Measurements from ENCODE around the gene FAF2. TPM values are rescaled to one million over a fixed set of nuclear protein-coding genes. Genes with fewer than 3 reads are reported as not detected.

Gene FAF2
- total and polyA plus RNA-seq, 7 experiments from 2014 or later: 11.8 to 43.2 (median 30.9) TPM

- Mint-ChIP-seq H3K9me3 (peaks cover 0 to 3% (median 0%) of the 10 kb centered on the region in 11 donors), H3K4me3 (peak overlapping the region in 9 of 10 donors; percentile 16 to 99 (median 82)), H3K36me3 (peaks cover 10 to 38% (median 15%) of the 10 kb centered on the region in 5 donors), H3K4me1 (peaks cover 32 to 56% (median 45%) of the 10 kb centered on the region in 7 donors), H3K27ac (peak overlapping the region in 7 of 9 donors; percentile 86 to 97 (median 90)), H3K27me3 (no peaks in the 10 kb centered on the region)
- Histone ChIP-seq H3K4me1 (ENCODE audit: control insufficient read depth in 2 of 2, insufficient read depth in 2 of 2, low read length in 2 of 2) (peaks cover 55 to 59% of the 10 kb centered on the region in 2 donors), H3K9me3 (ENCODE audit: control insufficient read depth in 2 of 3, low read length in 3 of 3) (no peaks in the 10 kb centered on the region), H3K27me3 (ENCODE audit: control insufficient read depth in 2 of 2, insufficient read depth in 2 of 2, low read length in 2 of 2) (no peaks in the 10 kb centered on the region), H3K4me3 (ENCODE audit: low read length) (peak overlapping the region; percentile 45), H3K27ac (ENCODE audit: low read depth, low read length) (peak overlapping the region; percentile 96), H3K36me3 (ENCODE audit: control insufficient read depth in 2 of 3, insufficient read depth in 3 of 3, low read length in 3 of 3) (peaks cover 14 to 45% (median 15%) of the 10 kb centered on the region in 3 experiments)
- no peak for ATAC-seq
- POLR2A ChIA-PET: interaction anchor here (0.6 to 15.9 kb wide), 10 partner anchors 10 to 169 kb away, joined by 3 to 251 read pairs (median 7); partner anchors contain the start of genes CDHR2, FAF2, KIAA1191 and RNF44
- CTCF ChIA-PET: interaction anchor here (1.2 to 1.7 kb wide), 4 partner anchors 10 to 43 kb away, joined by 5 to 12 read pairs (median 10); no protein-coding TSS in a partner anchor
- intact Hi-C loops (cut with micrococcal nuclease): loop anchor here in 1 of 2 donors (10.0 kb wide), 2 partner anchors 774 to 876 kb away; partner anchors contain the start of genes HRH2, PRELID1 and RAB24
- DNase-seq: no peak
Observed at GRCh38 chr5:176530393-176530982, 82.3 kb downstream of the FAF2 start.

GRCh38 chr5:176530983-176531901 is 83.1 kb downstream of the FAF2 start:
- H3K4me3 ChIP-seq (ENCODE audit: low read length): peak overlapping the region; percentile 20
- no peaks in the 10 kb centered on the region for H3K27me3 ChIP-seq (ENCODE audit: control insufficient read depth in 2 of 2, insufficient read depth in 2 of 2, low read length in 2 of 2)
- H3K27ac Mint-ChIP-seq: peak overlapping the region; percentile 79 to 97 (median 89)
- H3K27me3 Mint-ChIP-seq: no peaks in the 10 kb centered on the region
- ATAC-seq: no peak
- peaks cover 0 to 3% (median 0%) of the 10 kb centered on the region in 11 donors for H3K9me3 Mint-ChIP-seq
- peaks cover 32 to 55% (median 45%) of the 10 kb centered on the region in 7 donors for H3K4me1 Mint-ChIP-seq
- peaks cover 55 to 59% of the 10 kb centered on the region in 2 donors for H3K4me1 ChIP-seq (ENCODE audit: control insufficient read depth in 2 of 2, insufficient read depth in 2 of 2, low read length in 2 of 2)
- ChIA-PET CTCF (interaction anchor here (0.8 to 1.7 kb wide), 4 partner anchors 12 to 84 kb away, joined by 3 to 12 read pairs (median 4); no protein-coding TSS in a partner anchor), POLR2A (interaction anchor here (0.6 to 15.9 kb wide), 9 partner anchors 9 to 142 kb away, joined by 3 to 251 read pairs (median 5); partner anchors contain the start of genes CDHR2, CLTB, FAF2 and RNF44)
- peak overlapping the region; percentile 71 to 99 (median 82) for H3K4me3 Mint-ChIP-seq
- H3K27ac ChIP-seq (ENCODE audit: low read depth, low read length): peak overlapping the region; percentile 96
- H3K36me3 Mint-ChIP-seq: peaks cover 10 to 42% (median 16%) of the 10 kb centered on the region in 5 donors
- no peaks in the 10 kb centered on the region for H3K9me3 ChIP-seq (ENCODE audit: control insufficient read depth in 2 of 3, low read length in 3 of 3)
- peaks cover 14 to 52% (median 15%) of the 10 kb centered on the region in 3 experiments for H3K36me3 ChIP-seq (ENCODE audit: control insufficient read depth in 2 of 3, insufficient read depth in 3 of 3, low read length in 3 of 3)
- DNase-seq: peak in 1 of 9 donors; percentile 23
- intact Hi-C loops (cut with micrococcal nuclease): loop anchor here in 1 of 2 donors (10.0 kb wide), 2 partner anchors 774 to 876 kb away; partner anchors contain the start of genes HRH2, PRELID1 and RAB24

GRCh38 chr5:176531902-176532493 is 83.8 kb downstream of the FAF2 start:
- Histone ChIP-seq H3K27ac (ENCODE audit: low read depth, low read length) (peak overlapping the region; percentile 96), H3K36me3 (ENCODE audit: control insufficient read depth in 2 of 3, insufficient read depth in 3 of 3, low read length in 3 of 3) (peaks cover 14 to 59% (median 15%) of the 10 kb centered on the region in 3 experiments), H3K9me3 (ENCODE audit: control insufficient read depth in 2 of 3, low read length in 3 of 3) (no peaks in the 10 kb centered on the region), H3K4me1 (ENCODE audit: control insufficient read depth in 2 of 2, insufficient read depth in 2 of 2, low read length in 2 of 2) (peaks cover 55 to 59% of the 10 kb centered on the region in 2 donors), H3K27me3 (ENCODE audit: control insufficient read depth in 2 of 2, insufficient read depth in 2 of 2, low read length in 2 of 2) (no peaks in the 10 kb centered on the region), H3K4me3 (ENCODE audit: low read length) (peak overlapping the region; percentile 20)
- ChIA-PET POLR2A (interaction anchor here (0.6 to 15.9 kb wide), 7 partner anchors 8 to 115 kb away, joined by 3 to 251 read pairs (median 5); partner anchors contain the start of genes CDHR2, CLTB, FAF2 and RNF44), CTCF (interaction anchor here (0.8 to 1.7 kb wide), 3 partner anchors 11 to 84 kb away, joined by 3 to 12 read pairs (median 4); no protein-coding TSS in a partner anchor)
- no peaks in the 10 kb centered on the region for H3K27me3 Mint-ChIP-seq
- ATAC-seq: no peak
- H3K27ac Mint-ChIP-seq: peak overlapping the region in 7 of 9 donors; percentile 87 to 99 (median 90)
- H3K4me3 Mint-ChIP-seq: peak overlapping the region; percentile 34 to 99 (median 80)
- intact Hi-C loops (cut with micrococcal nuclease): loop anchor here in 1 of 2 donors (10.0 kb wide), 2 partner anchors 773 to 877 kb away; partner anchors contain the start of genes HRH2, PRELID1 and RAB24
- H3K4me1 Mint-ChIP-seq: peaks cover 32 to 55% (median 45%) of the 10 kb centered on the region in 7 donors
- no peak for DNase-seq
- peaks cover 0 to 3% (median 0%) of the 10 kb centered on the region in 11 donors for H3K9me3 Mint-ChIP-seq
- H3K36me3 Mint-ChIP-seq: peaks cover 10 to 40% (median 16%) of the 10 kb centered on the region in 5 donors

- H3K4me3 Mint-ChIP-seq: peak overlapping the region; percentile 96 to 100 (median 99)
- H3K27ac Mint-ChIP-seq: peak overlapping the region in 6 of 9 donors; percentile 88 to 100 (median 99)
- peaks cover 14 to 55% (median 15%) of the 10 kb centered on the region in 3 experiments for H3K36me3 ChIP-seq (ENCODE audit: control insufficient read depth in 2 of 3, insufficient read depth in 3 of 3, low read length in 3 of 3)
- CTCF ChIA-PET: no interaction called here
- H3K27ac ChIP-seq (ENCODE audit: low read depth, low read length): peak overlapping the region; percentile 96
- no peak for ATAC-seq
- H3K4me1 Mint-ChIP-seq: peaks cover 32 to 56% (median 45%) of the 10 kb centered on the region in 7 donors
- peaks cover 10 to 39% (median 16%) of the 10 kb centered on the region in 5 donors for H3K36me3 Mint-ChIP-seq
- no peaks in the 10 kb centered on the region for H3K27me3 ChIP-seq (ENCODE audit: control insufficient read depth in 2 of 2, insufficient read depth in 2 of 2, low read length in 2 of 2)
- intact Hi-C loops (cut with micrococcal nuclease): loop anchor here in 1 of 2 donors (10.0 kb wide), 2 partner anchors 772 to 878 kb away; partner anchors contain the start of genes HRH2, PRELID1 and RAB24
- POLR2A ChIA-PET: interaction anchor here (1.0 to 15.9 kb wide), 4 partner anchors 8 to 36 kb away, joined by 3 to 251 read pairs (median 65); partner anchors contain the start of genes CDHR2 and RNF44
- H3K4me1 ChIP-seq (ENCODE audit: control insufficient read depth in 2 of 2, insufficient read depth in 2 of 2, low read length in 2 of 2): peaks cover 55 to 59% of the 10 kb centered on the region in 2 donors
- DNase-seq: no peak
- no peaks in the 10 kb centered on the region for H3K27me3 Mint-ChIP-seq
- H3K4me3 ChIP-seq (ENCODE audit: low read length): peak overlapping the region; percentile 100
- peaks cover 0 to 8% (median 0%) of the 10 kb centered on the region in 11 donors for H3K9me3 Mint-ChIP-seq
- no peaks in the 10 kb centered on the region for H3K9me3 ChIP-seq (ENCODE audit: control insufficient read depth in 2 of 3, low read length in 3 of 3)
Observed at GRCh38 chr5:176532795-176533194, 84.6 kb downstream of the FAF2 start.

GRCh38 chr5:176533390-176533789 is 85.2 kb downstream of the FAF2 start:
- Mint-ChIP-seq H3K36me3 (peaks cover 10 to 39% (median 15%) of the 10 kb centered on the region in 5 donors), H3K4me3 (peak overlapping the region; percentile 96 to 100 (median 99)), H3K4me1 (peaks cover 38 to 56% (median 48%) of the 10 kb centered on the region in 7 donors), H3K27me3 (no peaks in the 10 kb centered on the region), H3K27ac (peak overlapping the region; percentile 88 to 100 (median 99)), H3K9me3 (peaks cover 0 to 8% (median 0%) of the 10 kb centered on the region in 11 donors)
- Histone ChIP-seq H3K27me3 (ENCODE audit: control insufficient read depth in 2 of 2, insufficient read depth in 2 of 2, low read length in 2 of 2) (no peaks in the 10 kb centered on the region), H3K4me3 (ENCODE audit: low read length) (peak overlapping the region; percentile 100), H3K9me3 (ENCODE audit: control insufficient read depth in 2 of 3, low read length in 3 of 3) (no peaks in the 10 kb centered on the region), H3K36me3 (ENCODE audit: control insufficient read depth in 2 of 3, insufficient read depth in 3 of 3, low read length in 3 of 3) (peaks cover 10 to 49% (median 15%) of the 10 kb centered on the region in 3 experiments), H3K27ac (ENCODE audit: low read depth, low read length) (peak overlapping the region; percentile 96), H3K4me1 (ENCODE audit: control insufficient read depth in 2 of 2, insufficient read depth in 2 of 2, low read length in 2 of 2) (peaks cover 60 to 63% of the 10 kb centered on the region in 2 donors)
- intact Hi-C loops (cut with micrococcal nuclease): loop anchor here in 1 of 2 donors (10.0 kb wide), 2 partner anchors 771 to 879 kb away; partner anchors contain the start of genes HRH2, PRELID1 and RAB24
- ATAC-seq (no peak), DNase-seq (peak in 1 of 9 donors; percentile 23)
- POLR2A ChIA-PET: interaction anchor here (0.6 to 15.9 kb wide), 11 partner anchors 7 to 172 kb away, joined by 3 to 251 read pairs (median 6); partner anchors contain the start of genes CDHR2, FAF2, KIAA1191 and RNF44
- CTCF ChIA-PET: interaction anchor here (1.0 to 1.5 kb wide), 3 partner anchors 10 to 86 kb away, joined by 3 to 14 read pairs (median 5); partner anchors contain the start of gene FAF2

Data from naive thymus-derived CD4-positive, alpha-beta T cell (primary cell).